Measurements from ENCODE around the gene RCAN2.
A peak's percentile ranks its signal among the peaks of the same experiment; 100 is the strongest.

Gene RCAN2

GRCh38 chr6:46491201-46491627 is at the start of gene RCAN2:
RCAN2 (minus strand) TSS chr6:46491449.
- DNase-seq, result peak; percentile 5

DNA sequence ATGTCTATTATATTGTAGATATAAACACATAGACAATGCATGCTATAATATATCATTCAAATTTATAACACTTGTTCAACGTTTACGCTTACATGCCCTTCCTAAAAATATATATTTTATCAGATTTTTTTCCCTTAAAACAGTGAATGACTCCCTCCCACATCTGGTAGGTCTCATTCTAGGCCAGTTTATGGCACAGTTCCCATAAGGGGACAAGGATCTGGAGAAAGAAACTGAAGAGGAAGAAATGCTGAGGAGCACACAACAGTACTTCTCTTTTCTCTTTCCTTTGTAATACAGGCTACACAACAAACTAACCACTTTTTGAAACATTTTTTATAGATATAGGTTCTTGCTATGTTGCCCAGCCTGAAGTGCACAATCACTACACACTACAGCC is 48.6 kb upstream of the RCAN2 start:
- DNase-seq, result no peak

- no peak for DNase-seq
These were observed 47.7 kb upstream of the RCAN2 start for GRCh38 chr6:46538800-46539480.

- no peak for DNase-seq
These were observed 39.6 kb upstream of the RCAN2 start for GRCh38 chr6:46530896-46531295.

DNA sequence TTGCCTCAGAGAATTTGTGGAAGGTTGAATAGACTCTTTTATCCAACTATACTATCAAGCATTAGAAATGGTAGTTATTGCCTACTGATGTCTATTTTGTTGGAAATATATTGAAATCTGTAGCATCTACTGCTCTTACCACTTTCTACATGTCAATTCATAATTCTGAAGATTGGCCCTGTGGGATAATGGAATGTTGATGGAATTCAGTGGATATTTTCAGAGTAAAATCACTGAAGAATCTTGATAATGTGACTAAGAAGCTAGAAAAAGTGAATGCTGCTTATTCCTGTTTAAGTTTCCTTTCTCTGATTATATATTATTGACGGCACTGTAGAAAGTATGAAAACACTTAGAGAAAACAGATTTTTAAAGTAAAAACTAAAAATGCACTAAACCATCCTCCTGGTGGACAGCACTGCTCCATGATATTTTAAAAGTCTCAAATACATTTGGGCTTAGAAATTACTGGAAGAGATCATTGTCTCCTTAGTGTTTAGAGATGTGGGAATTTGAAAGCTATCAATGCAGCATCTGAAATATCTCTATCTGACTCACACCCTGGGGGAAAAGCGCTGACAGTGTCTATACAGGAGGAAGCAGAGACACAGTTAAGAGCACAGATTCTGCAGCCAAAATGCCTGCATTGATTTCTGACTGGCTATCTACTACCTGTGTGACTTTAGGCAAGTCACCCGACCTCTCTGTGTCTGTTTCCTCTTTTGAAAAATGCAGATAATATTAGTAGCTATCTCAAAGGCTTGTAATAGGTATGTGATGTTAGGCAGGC is 37.9 kb upstream of the RCAN2 start:
- DNase-seq, result no peak

DNA sequence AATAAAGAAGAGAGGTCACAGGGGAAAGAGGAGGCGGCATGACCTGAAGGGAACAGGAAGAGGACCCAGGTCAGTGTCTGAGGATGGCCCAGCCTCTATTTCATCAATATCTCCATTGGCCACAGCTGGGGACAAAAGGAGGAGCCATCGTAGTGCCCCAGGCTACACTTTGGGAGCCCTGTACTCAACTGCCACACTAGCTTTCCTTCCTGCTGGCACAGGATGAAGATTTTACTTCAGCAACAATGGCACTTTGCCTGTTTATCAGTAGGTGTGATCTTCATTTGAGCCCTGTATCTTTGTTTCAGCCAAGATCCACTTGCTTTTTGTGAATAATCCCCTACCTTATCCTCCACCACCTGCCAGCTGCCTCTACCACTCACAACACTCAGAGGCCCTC is 35.4 kb upstream of the RCAN2 start:
- no peak for DNase-seq

DNA sequence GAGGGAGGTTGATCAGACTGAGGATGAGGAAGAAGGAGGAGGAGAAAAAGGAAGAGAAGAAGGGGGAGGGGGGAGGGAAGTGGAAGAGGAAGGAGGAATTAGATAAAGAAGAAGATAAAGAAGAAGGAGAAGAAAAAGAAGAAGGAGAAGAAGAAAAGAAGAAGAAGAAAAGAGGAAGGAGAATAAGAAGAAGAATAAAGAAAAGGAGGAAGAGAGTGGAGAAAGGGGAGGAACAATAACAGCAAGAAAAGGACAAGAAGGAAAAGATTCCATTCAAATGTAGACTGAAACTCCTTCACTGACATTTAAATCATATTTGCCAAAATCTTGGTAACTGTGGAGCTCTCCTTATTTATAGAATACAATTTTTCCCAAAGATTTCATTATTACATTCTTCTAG is 34.3 kb upstream of the RCAN2 start:
- no peak for DNase-seq

- DNase-seq, result no peak
These were observed 30.3 kb upstream of the RCAN2 start for GRCh38 chr6:46521464-46521971.

- no peak for DNase-seq
These were observed 26.0 kb upstream of the RCAN2 start for GRCh38 chr6:46517202-46517601.

GRCh38 chr6:46513533-46513932 is 22.3 kb upstream of the RCAN2 start:
- no peak for DNase-seq

DNA sequence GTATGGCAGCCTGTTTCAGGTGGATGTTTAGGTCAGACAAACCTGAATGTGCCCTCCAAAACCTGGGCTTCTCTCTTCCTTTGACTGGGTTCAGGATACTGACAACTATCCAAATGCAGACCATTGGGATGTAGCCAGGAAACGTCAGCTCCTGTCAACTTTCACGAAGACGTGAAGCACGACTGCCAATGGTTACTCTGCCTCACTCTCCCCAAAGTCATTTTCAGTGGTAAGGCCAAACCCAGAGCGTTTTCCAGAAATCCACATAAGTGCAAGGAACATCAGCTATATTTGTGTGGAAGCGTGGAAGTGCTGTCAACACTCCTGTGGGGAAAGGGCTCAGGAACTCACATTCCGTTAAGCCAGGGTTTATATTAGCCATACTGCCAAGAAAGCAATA is 20.1 kb upstream of the RCAN2 start:
- DNase-seq, result no peak

GRCh38 chr6:46510651-46511050 is 19.4 kb upstream of the RCAN2 start:
- DNase-seq, result no peak

DNA sequence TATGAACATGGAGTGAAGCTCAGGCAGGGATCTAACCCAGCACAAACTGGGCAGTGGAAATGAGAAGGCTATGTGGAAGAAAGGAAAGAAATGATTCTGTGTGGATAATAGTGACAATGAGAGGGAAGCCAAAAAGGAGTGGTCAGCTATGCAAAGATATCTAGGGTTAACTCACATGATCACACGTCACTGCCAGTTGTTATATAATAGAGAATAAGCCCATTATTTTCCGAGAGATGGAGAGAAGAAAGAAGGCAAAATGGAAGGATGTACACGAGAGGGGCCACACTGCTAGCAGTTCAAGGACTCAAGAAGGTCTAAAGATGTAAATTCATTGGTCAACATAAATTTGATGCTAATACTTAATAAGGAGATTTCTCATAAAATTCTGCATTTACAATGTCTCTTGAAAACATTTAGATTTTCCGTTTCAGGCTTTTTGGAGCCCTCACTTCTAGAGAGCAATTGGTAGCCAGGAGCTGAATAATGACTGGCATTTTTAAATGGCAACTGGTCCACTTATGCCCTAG is 18.8 kb upstream of the RCAN2 start:
- no peak for DNase-seq

- no peak for DNase-seq
These were observed 17.8 kb upstream of the RCAN2 start for GRCh38 chr6:46509063-46509462.

DNA sequence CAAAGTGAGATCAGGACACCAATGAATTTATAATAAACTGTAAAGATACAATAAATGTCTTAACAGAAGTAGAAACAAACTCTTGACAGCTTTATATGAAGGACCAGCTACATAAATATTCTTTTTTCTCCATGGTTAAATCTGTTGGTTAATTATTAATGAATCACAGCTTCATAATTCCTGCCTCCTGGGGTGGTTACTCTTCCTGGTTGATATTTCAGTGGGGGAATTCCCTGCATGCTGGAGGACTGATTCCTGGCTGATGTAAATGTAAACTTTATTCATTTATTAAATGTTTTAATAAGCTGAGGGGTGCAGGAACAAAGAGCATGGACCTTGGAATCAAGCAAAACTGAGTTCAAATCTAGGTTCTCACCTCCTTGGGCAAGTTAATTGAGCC is 16.2 kb upstream of the RCAN2 start:
- no peak for DNase-seq

DNA sequence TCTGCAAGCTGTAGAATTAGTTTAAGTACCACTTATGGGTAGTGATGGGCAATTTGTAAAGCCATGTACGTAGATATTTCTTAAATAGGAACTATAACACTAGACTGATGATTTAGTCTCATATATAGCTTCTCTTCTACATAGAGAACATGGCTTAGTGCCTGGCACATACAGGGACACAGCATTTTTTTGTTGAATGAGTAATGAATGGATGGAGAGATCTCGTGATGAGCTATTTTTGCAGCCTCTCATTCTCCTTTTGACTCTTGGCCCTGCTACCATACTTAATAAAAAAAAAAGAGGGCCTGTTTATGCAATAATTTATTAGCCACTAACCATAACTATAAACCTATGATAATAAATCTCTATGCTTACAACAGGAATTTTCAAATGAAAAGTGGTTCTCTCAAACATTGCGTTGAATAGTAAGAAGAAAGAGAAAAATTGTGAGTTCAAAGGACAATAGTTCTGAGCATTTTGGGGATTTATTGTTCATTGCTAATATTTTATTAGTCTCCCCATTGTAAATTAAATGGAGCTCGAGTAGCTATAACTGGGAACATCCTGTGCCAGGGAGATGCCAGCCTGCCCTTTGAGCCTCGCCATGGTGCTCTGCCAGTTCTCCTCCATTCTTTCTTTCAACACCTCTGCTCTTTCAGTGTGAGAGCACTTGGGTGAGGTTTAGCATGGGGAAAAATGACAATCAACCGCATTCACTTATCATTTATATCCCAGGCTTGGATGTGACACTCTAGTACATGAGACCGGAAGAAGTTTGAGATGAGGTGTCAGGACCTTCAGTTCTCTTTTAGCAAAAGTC is 14.7 kb upstream of the RCAN2 start:
- no peak for DNase-seq

DNA sequence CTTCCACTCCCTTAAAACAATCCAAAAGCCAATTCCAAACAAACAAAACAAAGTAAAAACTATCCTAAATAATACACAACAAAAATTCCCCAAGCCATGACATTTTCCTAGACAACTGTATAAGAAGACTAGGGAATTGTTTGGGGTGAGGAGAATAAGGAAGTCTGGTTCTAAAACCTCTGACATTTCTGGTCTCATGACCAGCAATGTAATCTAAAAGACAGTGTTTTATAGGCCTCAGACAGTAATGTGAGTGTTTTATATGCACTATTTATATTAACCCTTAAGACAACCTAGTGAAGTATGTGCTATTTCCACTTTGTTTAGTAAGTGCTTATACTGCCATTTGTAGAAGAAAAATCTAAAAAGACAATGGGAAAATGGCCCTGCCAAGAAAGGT is 13.0 kb upstream of the RCAN2 start:
- DNase-seq, result no peak

DNA sequence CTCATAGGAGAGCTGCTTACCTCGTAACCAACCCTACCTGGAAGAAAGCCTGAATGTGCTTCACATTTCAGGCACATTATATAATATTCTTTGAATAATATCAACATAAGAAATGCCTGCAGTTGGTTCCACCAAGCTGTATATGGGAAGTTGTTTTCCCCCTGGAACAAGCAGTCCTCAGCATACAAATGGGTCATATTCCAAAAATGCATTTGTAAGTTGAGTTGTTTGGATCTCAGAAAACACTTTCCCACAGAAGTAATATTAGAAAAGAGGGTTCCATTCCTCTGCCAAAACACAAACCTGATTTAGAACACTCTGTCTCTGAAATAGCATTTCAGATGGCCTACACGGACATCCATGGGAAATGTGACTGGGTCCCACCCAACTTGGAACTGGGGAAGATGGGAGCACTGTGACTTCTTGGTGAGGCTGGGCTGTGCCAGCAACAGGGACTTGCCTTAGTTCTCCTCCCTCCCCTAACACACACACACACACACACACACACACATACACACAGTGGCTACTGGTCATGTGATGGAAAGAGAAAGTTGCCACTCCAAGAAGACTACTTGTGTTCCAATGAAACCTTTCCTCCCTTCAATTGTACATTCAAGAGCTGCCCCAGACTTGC is 11.4 kb upstream of the RCAN2 start:
- DNase-seq, result no peak

GRCh38 chr6:46501136-46502089 is 10.2 kb upstream of the RCAN2 start:
- DNase-seq, result no peak

- DNase-seq, result no peak
These were observed 9.1 kb upstream of the RCAN2 start for GRCh38 chr6:46500382-46500781.
